ENCODE data around the gene EFNB2. TPM values are rescaled to one million over a fixed set of nuclear protein-coding genes. Genes with fewer than 3 reads are reported as not detected.

The EFNB2 gene
- total and polyA plus RNA-seq, 7 donors: 5.8 to 10.8 (median 8.8) TPM

- peaks cover 0 to 3% of the 10 kb centered on the region in 2 donors for H3K36me3 ChIP-seq (ENCODE audit: insufficient read depth in 1 of 2, low read depth in 1 of 2)
- H3K9me3 ChIP-seq: no peaks in the 10 kb centered on the region
- intact Hi-C loops (cut with DNase I): no loop called here
- H3K27me3 ChIP-seq (ENCODE audit: insufficient read depth in 3 of 3, low read length in 2 of 3): no peaks in the 10 kb centered on the region
- no peak overlapping the region for H3K27ac ChIP-seq
- H3K4me3 ChIP-seq: no peak overlapping the region
- ATAC-seq (no peak), DNase-seq (no peak)
- TF ChIP-seq CTCF (IDR thresholded peaks at IDR 0.05): no peak
- peaks cover 15% of the 10 kb centered on the region for H3K4me1 ChIP-seq
- 89 to 92% (median 92%) methylated on average over 4 of the region's 4 CpGs for WGBS, 3 donors
These were observed 30.2 kb downstream of the EFNB2 start for GRCh38 chr13:106505295-106505694.

- H3K27ac ChIP-seq: no peak overlapping the region
These were observed 31.6 kb downstream of the EFNB2 start for GRCh38 chr13:106503730-106504453.

DNA sequence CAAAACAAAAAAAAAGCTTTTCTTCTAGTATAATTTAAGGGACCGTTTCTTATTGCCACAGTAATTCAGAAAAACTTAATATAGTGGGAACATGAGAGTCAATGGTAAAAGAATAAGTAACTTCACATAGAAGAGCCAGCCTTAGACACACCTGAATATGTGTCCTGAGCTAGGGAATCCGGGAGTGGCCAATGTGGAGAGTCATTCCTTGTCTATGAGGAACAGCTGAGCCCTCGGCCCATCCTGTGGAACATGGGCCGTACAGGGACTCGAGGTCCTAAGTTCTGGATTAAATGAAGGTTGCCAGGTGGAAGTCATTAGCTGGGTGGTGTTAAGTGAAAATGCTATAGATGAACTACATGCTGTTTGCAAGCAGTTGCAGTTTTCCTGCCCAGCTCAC lies 32.2 kb downstream of the EFNB2 start:
- H3K36me3 ChIP-seq (ENCODE audit: insufficient read depth in 1 of 2, low read depth in 1 of 2): no peaks in the 10 kb centered on the region
- H3K27me3 ChIP-seq (ENCODE audit: insufficient read depth in 3 of 3, low read length in 2 of 3): no peaks in the 10 kb centered on the region
- WGBS, 3 donors: 72 to 80% (median 77%) methylated on average over 5 of the region's 5 CpGs
- H3K4me3 ChIP-seq: no peak overlapping the region
- no peak for DNase-seq
- TF ChIP-seq CTCF (IDR thresholded peaks at IDR 0.05): no peak
- intact Hi-C loops (cut with DNase I): no loop called here
- ATAC-seq: peak in 1 of 4 donors; percentile 42
- H3K27ac ChIP-seq: no peak overlapping the region
- peaks cover 34% of the 10 kb centered on the region for H3K4me1 ChIP-seq
- H3K9me3 ChIP-seq: no peaks in the 10 kb centered on the region

More at GRCh38 chr13:106503730-106504453, 31.6 kb downstream of the EFNB2 start:
- intact Hi-C loops (cut with DNase I): no loop called here
- H3K4me1 ChIP-seq: peaks cover 28% of the 10 kb centered on the region
- DNase-seq (no peak), ATAC-seq (no peak)
- H3K27me3 ChIP-seq (ENCODE audit: insufficient read depth in 3 of 3, low read length in 2 of 3): no peaks in the 10 kb centered on the region
- no peak for TF ChIP-seq CTCF (IDR thresholded peaks at IDR 0.05)
- 68 to 85% (median 68%) methylated on average over 9 of the region's 9 CpGs for WGBS, 3 donors
- no peaks in the 10 kb centered on the region for H3K36me3 ChIP-seq (ENCODE audit: insufficient read depth in 1 of 2, low read depth in 1 of 2)
- no peaks in the 10 kb centered on the region for H3K9me3 ChIP-seq
- no peak overlapping the region for H3K4me3 ChIP-seq

DNA sequence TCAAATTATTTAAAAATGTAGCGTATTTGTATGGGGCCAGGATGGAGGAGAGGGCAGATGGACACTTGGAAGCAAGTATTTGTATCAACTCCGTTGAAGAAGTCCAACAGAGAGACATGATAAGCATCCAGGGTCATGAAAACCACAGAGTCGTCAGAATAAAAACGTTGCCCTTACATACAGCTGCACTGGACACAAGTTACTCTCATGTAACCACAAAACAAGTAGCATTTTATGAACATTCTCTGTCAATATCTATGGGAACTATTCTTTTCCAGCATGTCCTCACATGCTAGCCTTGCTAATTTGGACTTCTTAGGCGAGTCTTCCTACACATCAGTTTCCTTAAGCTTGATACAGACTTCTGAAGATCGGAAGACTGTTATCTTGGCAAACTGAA lies 35.0 kb downstream of the EFNB2 start:
- no peaks in the 10 kb centered on the region for H3K27me3 ChIP-seq (ENCODE audit: insufficient read depth in 3 of 3, low read length in 2 of 3)
- H3K27ac ChIP-seq: peak overlapping the region; percentile 51
- no peak for ATAC-seq
- TF ChIP-seq CTCF (IDR thresholded peaks at IDR 0.05): no peak
- no peaks in the 10 kb centered on the region for H3K36me3 ChIP-seq (ENCODE audit: insufficient read depth in 1 of 2, low read depth in 1 of 2)
- no peak for DNase-seq
- no peaks in the 10 kb centered on the region for H3K9me3 ChIP-seq
- intact Hi-C loops (cut with DNase I): no loop called here
- WGBS, 3 donors: 69 to 86% (median 76%) methylated on average over 6 of the region's 6 CpGs
- peak overlapping the region; percentile 33 for H3K4me3 ChIP-seq
- peaks cover 59% of the 10 kb centered on the region for H3K4me1 ChIP-seq

GRCh38 chr13:106499896-106500295 lies 35.6 kb downstream of the EFNB2 start:
- peak; percentile 64 to 86 (median 84) for ATAC-seq
- intact Hi-C loops (cut with DNase I): no loop called here
- no peak for DNase-seq
- 19 to 50% (median 41%) methylated on average over 4 of the region's 4 CpGs for WGBS, 3 donors
- peak overlapping the region; percentile 51 for H3K27ac ChIP-seq
- H3K36me3 ChIP-seq (ENCODE audit: insufficient read depth in 1 of 2, low read depth in 1 of 2): peaks cover 0 to 2% of the 10 kb centered on the region in 2 donors
- peaks cover 61% of the 10 kb centered on the region for H3K4me1 ChIP-seq
- peak overlapping the region; percentile 33 for H3K4me3 ChIP-seq
- H3K27me3 ChIP-seq (ENCODE audit: insufficient read depth in 3 of 3, low read length in 2 of 3): no peaks in the 10 kb centered on the region
- H3K9me3 ChIP-seq: no peaks in the 10 kb centered on the region
- no peak for TF ChIP-seq CTCF (IDR thresholded peaks at IDR 0.05)

All from psoas muscle (tissue), 8 donors.